ENCODE measurements around the gene SENP1.

SENP1 gene

DNA sequence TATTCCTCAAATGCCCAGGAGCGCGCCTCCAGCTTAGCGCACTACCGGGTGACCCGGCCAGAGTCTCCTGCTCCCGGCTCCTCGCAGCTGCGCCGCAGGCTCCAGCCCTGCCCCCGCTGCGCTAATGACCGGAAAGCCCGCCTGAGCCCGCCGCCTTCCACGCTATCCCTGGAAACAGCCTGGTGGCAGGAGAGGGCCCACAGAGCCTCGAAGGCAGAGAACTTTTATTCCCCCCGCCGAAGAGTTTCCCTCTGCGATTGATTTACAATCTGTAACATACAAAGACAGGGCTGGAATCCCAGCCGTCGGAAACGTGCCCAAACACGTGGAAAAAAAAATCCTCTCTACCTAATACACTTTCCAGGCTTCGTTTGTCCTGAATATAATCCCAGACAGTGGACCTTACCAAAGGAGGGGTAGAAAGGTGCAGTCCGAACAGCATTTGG lies 103.1 kb downstream of the SENP1 start:
- no peak for TF ChIP-seq CTCF (IDR thresholded peaks at IDR 0.05; ENCODE audit: control insufficient read depth, extremely low read depth, insufficient read depth)
- H3K4me3 ChIP-seq (ENCODE audit: low read depth, low read length): no peak overlapping the region
- no peak for DNase-seq (ENCODE audit: low read depth)

DNA sequence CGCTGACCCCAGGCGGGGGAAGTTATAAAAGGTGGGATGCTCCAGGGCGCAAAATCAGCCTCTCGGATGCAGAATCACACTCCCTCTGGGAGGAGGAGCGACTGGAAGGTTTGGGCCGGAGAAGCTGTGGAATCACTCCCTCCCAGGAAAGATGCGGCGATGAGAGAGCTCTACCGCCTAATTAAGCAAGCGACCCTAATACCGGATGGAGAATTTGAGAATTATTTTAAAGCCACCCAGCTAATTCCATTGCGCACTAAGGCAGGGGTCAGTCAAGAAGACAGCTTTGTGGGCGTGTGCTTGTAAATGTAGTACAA lies 103.5 kb downstream of the SENP1 start:
- no peak overlapping the region; the same call in 1 of the 2 replicates for H3K4me3 ChIP-seq (ENCODE audit: low read depth, low read length)
- no peak for TF ChIP-seq CTCF (IDR thresholded peaks at IDR 0.05; ENCODE audit: control insufficient read depth, extremely low read depth, insufficient read depth)
- no peak for DNase-seq (ENCODE audit: low read depth)

DNA sequence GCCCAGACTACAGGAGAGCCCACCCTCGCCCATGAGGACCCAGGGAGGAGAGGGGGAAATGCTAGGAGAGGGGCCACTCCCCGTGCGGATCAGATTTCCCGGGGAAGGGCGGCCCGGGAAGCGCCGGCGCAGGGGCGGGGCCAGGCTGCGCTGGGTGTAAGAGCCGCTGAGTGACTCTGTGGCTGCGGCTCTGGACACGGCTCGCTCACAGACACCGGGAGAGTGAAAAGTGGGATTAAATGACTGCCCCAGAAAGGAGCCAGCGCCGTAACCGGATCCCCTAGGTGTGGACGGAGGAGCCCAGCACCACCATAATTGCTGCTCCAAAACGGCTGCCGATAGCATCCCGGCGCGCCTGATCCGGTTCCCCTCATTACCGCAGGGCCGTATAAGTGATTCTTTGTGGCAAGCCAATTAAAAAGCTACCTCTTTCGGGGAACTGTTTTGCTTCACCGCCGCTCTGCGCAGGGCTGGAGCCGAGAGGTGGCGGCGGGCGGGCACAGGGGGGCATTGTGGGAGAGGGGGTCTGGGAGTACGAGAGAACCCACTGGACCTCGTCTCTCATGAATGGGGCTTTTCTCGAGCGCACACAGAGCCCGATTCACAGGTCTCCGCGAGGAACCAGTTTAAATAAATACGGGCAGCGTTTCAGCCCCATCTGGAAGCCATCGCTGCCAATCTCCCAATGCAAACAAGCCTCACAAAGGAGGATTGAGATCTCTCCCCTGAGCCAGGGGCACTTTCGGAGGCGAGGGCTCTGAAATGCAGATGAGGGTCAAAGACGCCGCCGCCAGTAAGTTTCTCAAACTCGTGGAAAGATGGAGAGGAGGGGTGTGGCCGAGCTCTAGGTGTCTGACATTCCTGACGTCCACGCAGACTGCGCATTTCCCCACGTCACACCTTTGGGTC lies 104.1 kb downstream of the SENP1 start:
- H3K4me3 ChIP-seq (ENCODE audit: low read depth, low read length): peak overlapping the region; percentile 42
- DNase-seq (ENCODE audit: low read depth): no peak
- no peak for TF ChIP-seq CTCF (IDR thresholded peaks at IDR 0.05; ENCODE audit: control insufficient read depth, extremely low read depth, insufficient read depth)

DNA sequence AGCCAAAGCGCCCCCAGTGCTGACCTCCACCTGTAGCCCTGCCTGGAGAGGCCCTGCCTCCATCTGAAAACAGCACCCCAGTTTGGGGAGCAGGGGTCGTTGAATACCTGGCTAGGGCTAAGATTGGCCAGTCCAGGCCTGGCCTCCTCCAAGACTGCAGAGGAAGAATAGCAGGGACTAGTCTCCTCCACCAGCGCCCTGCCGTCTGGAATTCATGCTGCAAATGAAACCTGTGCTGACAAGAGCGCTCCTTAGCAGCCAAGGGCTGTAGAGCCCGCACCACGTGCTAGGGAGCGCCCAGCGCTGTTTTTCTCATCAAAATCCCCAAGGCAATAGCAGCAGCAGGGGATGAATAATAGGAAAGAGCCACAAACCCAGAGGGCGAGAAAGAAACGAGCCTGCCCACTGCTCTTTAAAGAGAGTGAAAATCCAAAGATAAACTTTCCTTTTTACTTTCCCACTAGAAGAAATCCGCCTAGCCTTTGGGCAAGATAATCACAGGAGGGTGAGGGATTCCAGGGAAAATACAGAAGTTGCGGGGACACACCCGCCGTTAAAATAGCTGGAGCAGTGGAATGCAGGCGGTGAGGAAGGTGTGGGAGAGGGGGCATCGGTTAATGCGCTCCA lies 104.9 kb downstream of the SENP1 start:
- no peak for TF ChIP-seq CTCF (IDR thresholded peaks at IDR 0.05; ENCODE audit: control insufficient read depth, extremely low read depth, insufficient read depth)
- peak overlapping the region; percentile 42 for H3K4me3 ChIP-seq (ENCODE audit: low read depth, low read length)
- DNase-seq (ENCODE audit: low read depth): no peak

GRCh38 chr12:47999816-48000215 lies 106.1 kb downstream of the SENP1 start:
- no peak overlapping the region for H3K4me3 ChIP-seq (ENCODE audit: low read depth, low read length)
- DNase-seq (ENCODE audit: low read depth): no peak
- TF ChIP-seq CTCF (IDR thresholded peaks at IDR 0.05; ENCODE audit: control insufficient read depth, extremely low read depth, insufficient read depth): no peak

DNA sequence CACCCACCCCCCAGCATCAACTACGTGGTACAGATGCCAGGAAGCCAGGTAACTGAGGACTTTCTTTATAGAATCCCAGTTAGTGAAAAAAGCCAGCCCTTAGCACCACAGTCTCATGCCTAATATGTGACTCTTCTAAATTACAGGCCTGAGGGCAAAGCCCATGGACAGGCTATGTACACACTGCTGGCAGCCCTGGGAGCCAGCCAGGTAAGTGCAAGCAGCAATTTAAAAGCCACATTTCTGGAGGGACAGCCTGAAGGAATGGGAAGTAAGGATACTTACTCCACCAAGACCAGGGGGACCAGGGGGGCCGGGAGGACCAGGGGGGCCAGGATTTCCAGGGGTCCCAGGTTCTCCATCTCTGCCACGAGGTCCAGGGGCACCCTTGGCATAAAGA lies 108.6 kb downstream of the SENP1 start:
- DNase-seq (ENCODE audit: low read depth): peak; percentile 87
- H3K4me3 ChIP-seq (ENCODE audit: low read depth, low read length): no peak overlapping the region
- no peak for TF ChIP-seq CTCF (IDR thresholded peaks at IDR 0.05; ENCODE audit: control insufficient read depth, extremely low read depth, insufficient read depth)
